ENCODE measurements around the gene DNAH17. TPM values are rescaled to one million over a fixed set of nuclear protein-coding genes. Genes with fewer than 3 reads are reported as not detected.

Gene DNAH17
- total RNA-seq, 1 experiment from 2014 or later, result 0.13 TPM

- no peak overlapping the region for H3K23ac ChIP-seq (ENCODE audit: insufficient read length, low read depth, low read length)
- no peak overlapping the region for H4K5ac ChIP-seq (ENCODE audit: insufficient read length, low read depth, low read length)
- H3K9ac ChIP-seq (ENCODE audit: extremely low read depth, insufficient read length, low read length), result no peak overlapping the region
- H2AK5ac ChIP-seq (ENCODE audit: insufficient read length, low read length), result no peak overlapping the region
- H3K4me3 Mint-ChIP-seq, result no peak overlapping the region
- no peaks in the 10 kb centered on the region for H3K79me1 ChIP-seq (ENCODE audit: insufficient read depth, low read depth, low read length, poor library complexity, severe bottlenecking)
- H3K27ac ChIP-seq (ENCODE audit: insufficient read length, low read depth, low read length), result no peak overlapping the region
- H4K91ac ChIP-seq (ENCODE audit: insufficient read length, low read depth, low read length), result no peak overlapping the region
- no peaks in the 10 kb centered on the region; the same call in 1 of the 2 replicates for H3K79me2 ChIP-seq (ENCODE audit: insufficient read depth, low read length)
- H3K9me3 ChIP-seq (ENCODE audit: control insufficient read depth, low read depth, low read length), result no peaks in the 10 kb centered on the region
- peaks cover 0 to 5% of the 10 kb centered on the region in 2 experiments; a peak in 2 of 4 replicates for H3K4me1 Mint-ChIP-seq
- no peaks in the 10 kb centered on the region for H3K27me3 ChIP-seq (ENCODE audit: insufficient read depth, low read length)
- no peak overlapping the region for H3K4ac ChIP-seq (ENCODE audit: low read depth, low read length)
- no peaks in the 10 kb centered on the region for H3K23me2 ChIP-seq (ENCODE audit: insufficient read length, low read depth, low read length, poor library complexity, severe bottlenecking)
- H2BK15ac ChIP-seq (ENCODE audit: low read depth, low read length), result no peak overlapping the region
- no peaks in the 10 kb centered on the region for H3K27me3 Mint-ChIP-seq (ENCODE audit: low read depth)
- peak overlapping the region in 2 of 3 experiments; percentile 56 to 75; a peak in 4 of 7 replicates for H3K27ac Mint-ChIP-seq
- H3K9me3 Mint-ChIP-seq, result no peaks in the 10 kb centered on the region
- no peak overlapping the region for H2BK5ac ChIP-seq (ENCODE audit: insufficient read length, low read length)
- no peak overlapping the region for H3K18ac ChIP-seq (ENCODE audit: insufficient read length, low read depth, low read length)
- H3K56ac ChIP-seq (ENCODE audit: insufficient read length, low read depth, low read length), result no peak overlapping the region
- H3K14ac ChIP-seq (ENCODE audit: insufficient read depth, low read length), result no peak overlapping the region
- H2BK120ac ChIP-seq (ENCODE audit: low read depth, low read length, poor library complexity, severe bottlenecking), result no peak overlapping the region
- WGBS (ENCODE audit: extremely low coverage, insufficient read length, low lambda C conversion rate), result no CpG with 5 or more reads among the region's 15 CpGs
- no peak overlapping the region for H2BK12ac ChIP-seq (ENCODE audit: insufficient read length, low read depth, low read length)
- H2BK20ac ChIP-seq (ENCODE audit: low read depth, low read length, poor library complexity, severe bottlenecking), result no peak overlapping the region
- DNase-seq, result no peak
- peaks cover 22 to 72% (median 54%) of the 10 kb centered on the region in 3 experiments for H3K36me3 Mint-ChIP-seq (ENCODE audit: insufficient read depth in 1 of 3, low read depth in 3 of 3)
- H3T11ph ChIP-seq (ENCODE audit: low read length), result no peak overlapping the region
- no peak overlapping the region for H3K4me2 ChIP-seq (ENCODE audit: insufficient read depth, insufficient read length, low read length)
- H4K8ac ChIP-seq (replicated peaks; ENCODE audit: insufficient read length, low read depth, low read length), result no peak overlapping the region
- H4K20me1 ChIP-seq (ENCODE audit: control insufficient read depth, insufficient read depth, insufficient read length), result peaks cover 3% of the 10 kb centered on the region
- H2AFZ ChIP-seq (ENCODE audit: low read length), result no peak overlapping the region
- no peaks in the 10 kb centered on the region for H3K4me1 ChIP-seq (ENCODE audit: insufficient read depth, low read length)
- TF ChIP-seq CTCF (conservative IDR thresholded peaks at IDR 0.05), result no peak
Measured at GRCh38 chr17:78416791-78417530, 160.2 kb downstream of the DNAH17 start.

Data from H9 (cell line).